GM18507 (cell line): ENCODE measurements around the gene EHBP1L1.

Source experiments
- DNase-seq: peaks from one replicate; pipeline ENCODE4 v3.0.0; 2011; ENCODE audit warnings: low read depth; ENCODE audit not compliant: insufficient read length; ENCODE audit errors: extremely low spot score
- FAIRE-seq: peaks from 2 replicates; lab custom pipeline; 2011; peaks lifted over from hg19 to GRCh38; lab: Jason Lieb, UNC

EHBP1L1 gene

DNA sequence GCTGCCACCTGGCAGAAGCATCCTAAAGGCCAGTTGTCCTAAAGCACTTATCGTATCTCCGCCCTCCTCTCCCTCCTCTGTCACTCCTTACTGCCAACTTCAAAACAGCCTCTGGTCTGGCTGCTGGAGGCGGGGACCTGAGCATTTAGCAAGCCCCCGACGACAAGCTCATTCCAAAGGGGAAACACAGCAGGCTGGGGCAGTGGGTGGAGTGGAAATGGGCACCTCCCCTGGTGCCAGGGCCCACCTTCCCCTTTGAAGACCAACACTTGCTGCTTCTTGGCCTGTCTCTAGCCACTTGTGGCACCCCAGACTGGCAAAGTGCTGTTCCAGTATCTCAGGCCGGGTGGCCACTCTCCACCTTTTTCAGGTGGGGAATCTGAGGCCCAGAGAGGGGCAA, 34.6 kb downstream of the EHBP1L1 start:
- DNase-seq (no peak), FAIRE-seq (no peak)

DNA sequence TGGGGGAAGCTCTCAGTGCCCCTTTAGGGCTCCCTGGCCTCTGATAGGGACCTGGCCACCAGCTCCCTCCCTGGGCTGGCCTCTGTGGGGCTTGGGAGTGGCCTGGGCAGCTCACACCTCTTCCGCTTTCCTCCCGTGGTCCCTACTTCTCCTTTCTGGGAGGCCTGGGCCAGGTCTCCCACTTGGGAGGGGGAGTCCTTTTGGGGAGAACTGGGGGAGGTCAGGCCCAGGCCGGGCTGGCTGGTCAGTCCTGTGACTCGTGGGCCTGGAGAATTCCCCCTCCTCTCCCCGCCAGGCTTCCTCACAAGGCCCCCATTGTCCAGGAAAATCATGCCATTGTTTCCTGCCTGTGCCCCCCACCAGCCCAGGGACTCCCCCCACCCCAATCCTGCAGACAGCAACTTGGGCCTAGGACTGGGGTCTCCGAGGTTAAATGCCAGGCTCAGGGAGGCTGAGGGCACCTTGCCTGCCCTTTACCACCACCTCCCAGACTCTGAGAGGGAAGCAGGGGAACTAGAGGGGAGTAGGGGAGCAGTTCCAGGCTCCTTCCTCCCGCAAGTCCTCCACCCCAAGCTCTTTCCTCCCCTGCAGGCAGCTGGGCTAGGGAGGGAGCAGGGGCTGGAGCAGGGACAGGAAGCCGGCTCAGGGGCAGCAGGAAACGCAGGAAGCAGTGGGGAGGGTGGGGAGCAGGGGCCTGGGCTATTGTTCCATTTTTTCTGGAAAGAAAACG, 35.3 kb downstream of the EHBP1L1 start:
- DNase-seq: no peak
- FAIRE-seq: no peak

DNA sequence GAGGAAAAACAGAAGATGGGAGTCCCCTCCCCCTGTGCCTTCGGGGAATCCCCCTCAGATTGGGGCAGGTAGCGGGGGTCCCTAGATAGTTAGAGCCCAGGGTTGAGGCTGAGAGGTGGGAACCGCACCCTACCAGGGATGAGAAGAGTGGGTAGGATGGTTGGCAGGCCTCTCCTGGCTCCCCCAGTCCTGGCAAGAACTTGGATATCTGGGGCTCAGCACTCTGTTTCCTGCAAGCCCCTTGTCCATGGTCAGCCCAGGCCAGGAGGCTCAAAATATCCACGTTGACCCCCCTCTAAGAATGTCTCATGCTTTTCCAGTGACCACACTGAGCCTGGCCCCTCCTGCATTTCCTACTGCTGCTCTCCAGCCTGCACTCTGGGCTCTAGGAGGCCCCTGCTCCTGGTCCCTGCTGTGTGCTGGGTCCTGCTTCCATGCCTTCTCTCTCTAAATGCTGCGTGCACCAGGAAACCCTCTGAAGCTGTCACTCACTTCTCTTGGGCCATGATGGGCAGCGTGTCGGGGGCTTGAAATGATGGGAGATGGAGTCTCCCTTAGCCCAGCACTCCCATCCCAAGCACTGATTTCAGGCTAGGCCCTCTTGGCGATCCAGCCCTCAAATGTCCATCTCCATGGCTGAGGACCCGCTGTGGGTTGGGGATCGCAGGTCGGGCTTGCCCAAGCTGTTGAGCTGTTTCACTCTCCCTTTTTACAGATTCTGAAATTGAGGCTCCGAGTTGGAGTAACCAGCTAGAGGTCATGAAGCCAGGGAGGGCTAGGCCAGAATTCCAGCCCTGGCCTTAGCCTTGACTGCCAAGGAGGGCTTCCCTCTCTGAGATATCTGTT, 36.1 kb downstream of the EHBP1L1 start:
- DNase-seq (no peak), FAIRE-seq (no peak)

DNA sequence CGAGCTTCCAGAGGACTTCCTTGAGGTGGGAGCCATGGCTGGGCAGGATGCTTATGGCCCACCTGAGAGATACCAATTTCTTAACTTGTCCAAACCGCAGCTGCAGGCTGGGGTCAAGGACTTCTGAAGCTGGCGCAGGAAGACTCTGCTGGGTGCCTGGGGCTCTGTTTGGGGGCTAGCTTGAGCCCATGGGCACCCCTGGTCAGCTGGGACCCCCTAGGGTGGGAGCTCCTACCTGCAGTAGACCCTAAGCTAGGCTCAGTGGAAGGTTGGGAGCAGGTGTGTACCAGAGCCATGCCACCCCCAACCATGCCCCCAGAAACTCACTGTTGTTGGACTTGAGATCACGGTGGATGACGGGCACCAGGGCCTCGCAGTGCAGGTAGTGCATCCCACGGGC, 36.8 kb downstream of the EHBP1L1 start:
- no peak for FAIRE-seq
- DNase-seq: no peak

DNA sequence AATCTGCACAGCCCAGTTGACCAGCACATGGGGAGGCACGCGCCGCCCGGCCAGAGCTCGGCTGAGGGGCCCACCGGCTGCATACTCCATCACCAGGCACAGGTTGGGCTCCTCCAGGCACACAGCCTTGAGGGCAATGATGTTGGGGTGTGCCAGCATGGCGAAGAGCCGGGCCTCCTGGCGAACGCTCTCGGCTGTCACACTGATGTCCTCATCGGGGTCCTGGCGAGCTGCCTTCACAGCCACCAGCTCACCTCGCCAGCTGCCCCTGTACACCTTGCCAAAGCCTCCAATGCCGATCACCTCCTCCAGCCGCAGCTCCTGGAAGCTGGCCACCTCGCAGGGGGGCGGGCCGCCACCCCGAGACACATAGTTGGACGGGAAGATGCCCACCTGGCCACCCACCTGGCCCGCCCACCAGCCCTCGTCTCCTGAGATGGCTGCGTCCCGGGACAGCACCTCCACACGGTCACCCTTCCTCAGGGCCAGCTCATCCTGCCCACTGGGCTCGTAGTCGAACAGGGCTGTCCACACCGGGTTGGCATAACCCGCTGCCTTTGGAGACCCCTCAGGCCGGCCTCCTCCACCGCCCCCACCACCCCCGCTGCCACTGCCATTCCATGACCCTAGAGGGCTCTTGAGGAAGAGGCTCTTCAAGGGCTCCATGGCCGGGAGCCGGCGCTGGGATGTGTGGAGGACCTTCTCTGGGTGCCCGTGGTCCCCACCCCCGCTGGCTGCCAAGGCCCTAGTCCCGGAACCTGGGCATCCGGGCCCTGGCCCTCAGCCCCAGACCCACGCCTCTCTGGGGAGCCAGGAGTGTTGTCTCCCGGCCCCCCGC, 37.5 kb downstream of the EHBP1L1 start:
- FAIRE-seq: no peak
- DNase-seq: no peak

DNA sequence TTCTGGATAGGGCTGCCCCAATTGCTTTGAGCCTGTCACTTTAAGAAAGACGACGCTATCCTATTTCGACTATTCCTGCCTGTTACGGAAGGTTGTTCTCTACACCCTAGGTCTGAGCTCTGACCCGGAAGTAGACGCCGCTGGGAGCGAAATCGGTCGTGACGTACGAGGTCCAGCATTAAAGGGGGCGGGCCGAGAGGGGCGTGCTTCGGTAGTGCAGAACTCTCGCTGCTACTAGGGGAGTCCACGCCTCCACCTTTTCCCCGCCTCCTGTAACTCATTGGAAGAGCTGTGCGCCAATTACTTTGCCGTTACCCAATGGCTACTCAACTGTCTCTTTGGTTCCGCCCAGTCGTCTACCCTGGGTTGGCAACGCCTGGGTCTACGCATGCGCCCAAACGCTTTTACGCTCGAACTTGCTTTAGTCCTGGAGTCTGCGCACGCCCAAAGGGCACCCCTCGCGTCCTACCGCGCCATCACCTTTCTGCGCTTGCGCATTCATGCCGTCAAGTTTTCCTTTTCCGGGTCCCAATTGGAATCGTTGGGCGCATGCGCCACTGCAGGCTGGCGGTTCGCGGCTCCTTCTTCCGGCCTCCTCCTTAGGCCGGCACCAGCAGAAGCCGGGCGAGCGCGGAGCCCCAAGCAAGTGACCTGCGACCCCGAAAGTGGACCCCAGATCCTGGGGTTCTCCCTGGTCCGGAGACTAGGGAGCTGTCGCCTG, 39.5 kb downstream of the EHBP1L1 start, which contains the start of gene PCNX3:
Gene PCNX3 (plus strand): TSS at position 548 of the 721 bp plus-strand sequence. CDS start 536 bp downstream, outside the sequence.
- FAIRE-seq (peak; percentile 100), DNase-seq (peak; percentile 100)

DNA sequence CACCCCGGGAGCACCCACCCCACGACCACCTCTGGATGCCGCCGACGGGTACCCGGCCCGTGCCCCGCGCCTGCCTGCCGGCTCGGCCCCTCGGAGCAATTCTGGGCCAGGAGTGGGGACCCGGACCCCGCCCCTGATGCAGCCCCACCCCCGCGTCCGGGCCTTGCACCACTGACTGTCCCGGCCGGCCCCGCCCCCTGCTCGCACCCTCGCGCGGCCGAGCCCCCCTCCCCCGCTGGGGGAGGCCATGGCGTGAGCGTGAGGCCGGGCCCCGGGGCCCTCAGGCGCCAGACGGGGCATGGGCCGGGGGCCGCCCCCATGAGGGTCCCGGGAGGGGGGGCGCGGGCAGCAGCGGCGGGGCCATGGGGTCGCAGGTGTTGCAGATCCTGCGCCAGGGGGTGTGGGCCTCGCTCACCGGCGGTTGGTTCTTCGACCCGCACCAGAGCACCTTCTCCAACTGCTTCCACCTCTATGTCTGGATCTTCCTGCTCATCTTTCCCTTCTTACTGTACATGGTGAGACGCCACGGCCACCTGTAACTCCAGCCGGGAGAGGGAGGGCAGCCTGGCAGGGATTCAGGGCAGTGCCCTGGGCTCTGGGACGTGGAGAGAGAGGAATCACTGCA, 40.2 kb downstream of the EHBP1L1 start:
- DNase-seq: no peak
- FAIRE-seq: no peak

DNA sequence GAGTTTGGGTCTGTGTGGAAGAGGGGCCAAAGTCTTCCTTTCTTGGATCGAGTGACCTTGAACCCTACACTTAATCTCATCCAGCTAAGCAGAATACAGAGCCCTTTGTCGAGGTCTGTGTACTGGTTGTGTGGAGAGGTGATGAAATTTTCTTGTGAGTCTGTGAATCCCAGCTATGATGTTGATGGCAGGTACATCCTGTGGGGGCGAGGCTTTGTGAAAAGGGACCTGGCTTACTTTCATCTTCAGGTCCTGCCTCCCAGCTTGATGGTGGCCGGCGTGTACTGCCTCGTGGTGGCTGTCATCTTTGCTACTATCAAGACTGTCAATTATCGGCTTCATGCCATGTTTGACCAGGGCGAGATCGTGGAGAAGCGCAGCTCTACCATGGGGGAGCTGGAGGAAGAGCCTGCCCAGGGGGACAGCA, 40.7 kb downstream of the EHBP1L1 start:
- no peak for DNase-seq
- FAIRE-seq: no peak

DNA sequence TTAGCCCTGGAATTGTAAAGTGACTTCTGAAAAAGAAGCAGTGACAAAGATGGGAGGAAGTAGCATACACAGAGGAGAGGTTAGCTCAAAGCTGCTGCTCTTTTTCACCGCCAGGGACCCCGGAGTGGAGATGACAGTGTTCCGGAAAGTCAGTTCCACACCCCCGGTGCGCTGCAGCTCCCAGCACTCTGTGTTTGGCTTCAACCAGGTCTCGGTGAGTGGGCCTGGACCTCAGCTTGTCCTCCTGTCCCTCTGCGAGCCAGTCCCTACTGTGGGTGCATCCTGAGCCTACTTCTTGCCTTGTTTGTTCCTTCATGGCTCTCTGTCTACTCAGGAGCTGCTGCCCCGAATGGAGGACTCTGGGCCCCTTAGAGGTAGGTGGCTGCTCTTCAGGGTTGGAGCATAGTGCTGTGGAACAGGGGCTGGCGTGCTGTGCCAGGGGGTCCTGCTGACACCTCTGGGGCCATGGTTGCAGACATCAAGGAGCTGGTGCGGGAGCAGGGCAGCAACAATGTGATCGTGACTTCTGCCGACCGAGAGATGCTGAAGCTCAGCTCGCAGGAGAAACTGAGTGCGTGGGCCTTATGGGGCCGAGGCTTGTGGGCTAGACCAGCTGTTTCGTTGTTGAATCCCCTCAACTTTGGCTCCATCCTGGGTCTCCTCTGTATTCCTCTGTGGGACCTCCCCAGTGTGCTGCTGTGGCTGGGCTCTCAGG, 41.4 kb downstream of the EHBP1L1 start:
- no peak for FAIRE-seq

DNA sequence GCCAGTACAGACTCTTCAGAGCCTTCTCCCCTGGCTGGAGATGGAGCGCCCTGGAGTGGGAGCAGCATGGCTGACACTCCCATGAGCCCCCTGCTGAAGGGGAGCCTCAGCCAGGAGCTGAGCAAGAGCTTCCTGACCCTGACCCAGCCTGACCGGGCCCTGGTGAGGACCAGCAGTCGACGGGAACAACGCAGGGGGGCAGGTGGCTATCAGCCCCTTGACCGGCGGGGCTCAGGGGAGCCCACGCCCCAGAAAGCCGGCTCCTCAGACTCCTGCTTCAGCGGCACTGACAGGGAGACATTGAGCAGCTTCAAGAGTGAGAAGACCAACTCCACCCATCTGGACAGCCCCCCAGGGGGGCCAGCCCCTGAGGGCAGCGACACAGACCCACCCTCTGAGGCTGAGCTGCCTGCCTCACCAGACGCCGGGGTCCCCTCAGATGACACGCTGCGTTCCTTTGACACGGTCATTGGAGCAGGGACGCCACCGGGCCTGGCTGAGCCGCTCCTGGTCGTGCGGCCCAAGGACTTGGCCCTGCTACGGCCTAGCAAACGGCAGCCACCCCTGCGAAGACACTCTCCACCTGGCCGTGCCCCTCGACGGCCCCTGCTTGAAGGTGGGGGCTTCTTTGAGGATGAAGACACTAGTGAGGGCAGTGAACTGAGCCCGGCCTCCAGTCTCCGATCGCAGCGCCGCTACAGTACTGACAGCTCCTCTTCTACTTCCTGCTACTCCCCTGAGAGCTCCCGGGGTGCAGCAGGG, 42.3 kb downstream of the EHBP1L1 start:
- DNase-seq (no peak), FAIRE-seq (no peak)

More for the DNA sequence above, 41.4 kb downstream of the EHBP1L1 start:
- no peak for DNase-seq

DNA sequence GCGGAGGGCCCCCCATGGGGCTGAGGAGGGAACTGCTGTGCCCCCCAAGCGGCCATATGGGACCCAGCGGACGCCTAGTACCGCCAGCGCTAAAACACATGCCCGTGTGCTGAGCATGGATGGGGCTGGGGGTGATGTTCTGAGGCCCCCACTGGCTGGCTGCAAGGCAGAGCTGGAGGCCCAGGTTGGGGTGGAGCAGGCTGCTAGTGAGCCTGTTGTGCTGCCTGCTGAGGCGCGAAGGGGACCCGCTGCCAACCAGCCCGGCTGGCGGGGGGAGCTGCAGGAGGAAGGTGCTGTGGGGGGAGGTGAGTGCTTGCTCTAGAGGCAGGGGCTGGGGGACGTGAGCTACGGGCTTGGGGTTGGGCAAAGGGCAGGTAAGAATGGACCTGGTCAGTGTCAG, 42.9 kb downstream of the EHBP1L1 start:
- FAIRE-seq (no peak), DNase-seq (no peak)

DNA sequence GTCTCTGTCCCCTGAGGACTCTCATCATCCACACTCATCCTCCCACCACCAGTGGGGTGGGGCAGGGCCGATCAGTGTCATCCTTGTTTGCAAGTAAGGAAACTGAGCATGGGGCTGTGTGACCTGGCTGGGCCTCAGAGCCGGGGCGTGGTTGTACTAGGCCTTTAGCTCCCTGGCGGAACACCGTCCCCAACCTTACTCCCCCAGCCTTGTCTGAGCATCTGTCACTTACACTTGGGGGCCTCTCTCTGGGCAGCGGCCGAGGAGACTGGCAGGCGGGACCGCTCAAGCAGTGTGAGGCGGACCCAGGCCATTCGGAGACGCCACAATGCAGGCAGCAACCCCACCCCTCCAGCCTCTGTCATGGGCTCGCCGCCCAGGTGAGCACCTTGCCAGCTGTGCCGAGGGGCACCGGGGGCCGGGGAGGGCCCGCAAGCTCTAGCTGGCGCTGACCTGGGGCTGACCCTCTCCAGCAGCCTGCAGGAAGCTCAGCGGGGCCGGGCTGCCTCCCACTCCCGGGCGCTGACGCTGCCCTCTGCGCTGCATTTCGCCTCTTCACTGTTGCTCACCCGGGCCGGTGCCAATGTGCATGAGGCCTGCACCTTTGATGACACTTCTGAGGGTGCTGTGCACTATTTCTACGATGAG, 43.6 kb downstream of the EHBP1L1 start:
- DNase-seq (no peak), FAIRE-seq (no peak)

DNA sequence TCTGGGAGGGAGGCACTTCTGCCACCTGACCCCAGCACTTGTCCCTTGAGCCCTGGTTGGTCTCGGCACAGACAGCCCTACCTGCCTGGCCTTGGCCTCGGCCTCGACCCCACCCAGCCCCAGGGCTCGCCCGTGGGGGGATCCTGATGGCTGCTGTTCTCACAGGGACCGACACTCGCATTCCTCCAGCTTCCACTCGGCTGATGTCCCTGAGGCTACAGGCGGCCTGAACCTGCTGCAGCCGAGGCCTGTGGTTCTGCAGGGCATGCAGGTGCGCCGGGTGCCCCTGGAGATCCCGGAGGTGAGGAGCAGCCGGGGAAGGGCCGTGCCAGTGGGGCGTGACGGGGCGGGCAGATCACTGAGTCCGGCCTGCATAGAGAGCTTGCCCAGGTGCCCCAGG, 44.8 kb downstream of the EHBP1L1 start:
- DNase-seq: no peak
- no peak for FAIRE-seq

DNA sequence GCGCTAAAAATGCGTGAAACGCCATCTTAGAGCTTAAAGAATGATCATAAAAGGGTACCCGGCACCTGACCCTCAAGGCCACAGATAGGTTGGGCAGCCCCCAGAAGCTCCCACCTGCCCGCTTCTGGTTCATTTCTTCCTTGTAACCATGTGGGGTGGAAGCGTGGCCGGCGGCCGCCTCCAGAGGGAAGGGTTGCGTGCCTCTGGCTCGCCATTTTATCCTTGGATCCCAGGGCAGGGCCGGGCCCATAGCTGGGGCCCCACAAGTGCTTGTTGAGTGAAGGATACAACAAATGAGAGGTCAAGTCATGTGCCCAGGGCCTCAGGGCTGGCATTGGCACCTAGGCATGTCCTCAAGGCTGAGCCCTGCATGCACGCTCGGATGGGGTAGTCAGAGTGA, 45.6 kb downstream of the EHBP1L1 start:
- FAIRE-seq (no peak), DNase-seq (no peak)

DNA sequence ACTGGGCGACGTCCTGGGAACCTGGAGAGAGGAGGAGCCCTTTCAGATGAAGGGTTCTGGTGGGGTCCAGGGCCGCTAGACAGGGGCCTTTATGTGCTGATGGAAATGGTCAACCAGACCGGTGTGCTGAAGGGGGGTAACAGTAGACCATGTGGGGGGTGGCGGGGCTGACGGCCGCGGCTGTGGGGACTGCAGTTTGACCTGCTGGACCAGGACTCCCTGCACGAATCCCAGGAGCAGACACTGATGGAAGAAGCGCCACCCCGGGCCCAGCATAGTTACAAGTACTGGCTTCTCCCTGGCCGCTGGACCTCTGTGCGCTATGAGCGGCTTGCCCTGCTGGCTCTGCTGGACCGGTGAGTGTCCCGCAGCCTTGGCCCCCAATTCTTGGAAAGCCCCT, 46.2 kb downstream of the EHBP1L1 start:
- no peak for FAIRE-seq
- DNase-seq: no peak

DNA sequence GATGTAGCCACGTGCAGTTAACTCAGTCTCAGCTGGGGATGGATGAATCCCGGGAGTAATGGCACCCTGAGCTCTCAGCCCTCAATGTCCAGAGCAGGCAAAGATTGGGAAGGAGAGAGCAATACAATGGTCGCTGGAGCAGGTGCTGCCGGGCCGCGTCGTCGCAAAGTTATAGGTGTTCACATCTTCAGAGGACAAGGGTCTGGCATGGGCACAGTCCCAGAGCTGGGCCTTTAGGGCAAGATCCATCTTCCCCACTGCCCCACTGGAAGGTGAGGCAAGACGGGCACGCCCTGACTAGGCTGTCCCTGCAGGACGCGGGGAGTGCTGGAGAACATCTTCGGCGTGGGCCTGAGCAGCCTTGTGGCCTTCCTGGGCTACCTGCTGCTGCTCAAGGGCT, 47.3 kb downstream of the EHBP1L1 start:
- DNase-seq: no peak
- FAIRE-seq: no peak
